DND-41 (cell line): Measurements from ENCODE around the gene SNRPF.

Experiments
- ATAC-seq: fragments of 200-7000 bp; cut with Tn5 transposase; 3 replicates; pipeline ENCODE4 v1.9.1; 2021; ENCODE audit warnings: low read depth; ENCODE audit not compliant: insufficient read depth
- DNase-seq: peaks from one replicate; pipeline ENCODE4 v3.0.0-alpha.2; 2020
- H2AFZ ChIP-seq: 2 replicates; pipeline ENCODE4 v1.6.0; 2012; ENCODE audit warnings: low read depth, low read length
- H3K27ac ChIP-seq: 2 replicates; pipeline ENCODE4 v1.5.1; 2012; ENCODE audit warnings: low read length, inconsistent platforms
- H3K27me3 ChIP-seq: fragments of 200-600 bp; sonication (generic); 2 replicates; pipeline ENCODE4 v1.6.0; 2012; ENCODE audit warnings: low read length, mild to moderate bottlenecking, inconsistent platforms; ENCODE audit not compliant: insufficient read depth, poor library complexity
- H3K36me3 ChIP-seq: 2 replicates; pipeline ENCODE4 v1.5.1; 2012; ENCODE audit warnings: low read length, inconsistent platforms; ENCODE audit not compliant: insufficient read depth
- H3K4me1 ChIP-seq: 2 replicates; pipeline ENCODE4 v1.5.1; 2012; ENCODE audit warnings: mild to moderate bottlenecking, low read length; ENCODE audit not compliant: insufficient read depth
- H3K4me2 ChIP-seq: 2 replicates; pipeline ENCODE4 v1.6.0; 2012; ENCODE audit warnings: mild to moderate bottlenecking, moderate library complexity, low read length, inconsistent platforms; ENCODE audit not compliant: insufficient read depth
- H3K4me3 ChIP-seq, 2 experiments: fragments of 200-600 bp in 1 of 2; shearing (Covaris generic) in 1 of 2; 2 replicates each; pipeline ENCODE4 v1.5.1; 2012 to 2016; ENCODE audit warnings: inconsistent platforms in 2 of 2, low read length in 2 of 2, mild to moderate bottlenecking in 2 of 2, low read depth in 1 of 2, moderate library complexity in 1 of 2
- H3K79me2 ChIP-seq: 2 replicates; pipeline ENCODE4 v1.6.0; 2012; ENCODE audit warnings: low read length, inconsistent platforms; ENCODE audit not compliant: insufficient read depth
- H3K9ac ChIP-seq: 2 replicates; pipeline ENCODE4 v1.6.0; 2012; ENCODE audit warnings: low read depth, mild to moderate bottlenecking, inconsistent platforms, low read length, moderate library complexity
- H3K9me3 ChIP-seq: 2 replicates; pipeline ENCODE4 v1.5.1; 2012; ENCODE audit warnings: low read length, moderate library complexity, mild to moderate bottlenecking, inconsistent platforms; ENCODE audit not compliant: insufficient read depth, severe bottlenecking
- H4K20me1 ChIP-seq: 2 replicates; pipeline ENCODE4 v1.6.0; 2012; ENCODE audit warnings: low read length; ENCODE audit not compliant: insufficient read depth
- CTCF ChIP-seq: IDR thresholded peaks from 2 replicates; pipeline ENCODE4 v1.5.1; 2012; ENCODE audit warnings: borderline replicate concordance, low read length, moderate library complexity, mild to moderate bottlenecking; ENCODE audit not compliant: poor library complexity, severe bottlenecking; ENCODE audit errors: extremely low read depth
- EZH2 ChIP-seq: IDR thresholded peaks from 3 replicates; pipeline ENCODE4 v1.6.1; 2012; ENCODE audit warnings: borderline replicate concordance, low read depth, mild to moderate bottlenecking, moderate library complexity, low read length, inconsistent platforms; ENCODE audit not compliant: severe bottlenecking

Gene SNRPF

GRCh38 chr12:95857156-95857555, 1.6 kb upstream of the SNRPF start:
- Histone ChIP-seq H4K20me1 (peaks cover 20% of the 10 kb centered on the region; the same call in 1 of the 2 replicates), H3K9me3 (no peaks in the 10 kb centered on the region), H3K79me2 (peaks cover 34% of the 10 kb centered on the region), H3K9ac (no peak overlapping the region), H3K4me1 (peaks cover 36% of the 10 kb centered on the region), H2AFZ (no peak overlapping the region), H3K27ac (no peak overlapping the region), H3K36me3 (peaks cover 22% of the 10 kb centered on the region), H3K4me2 (no peak overlapping the region), H3K27me3 (no peaks in the 10 kb centered on the region), H3K4me3 (no peak overlapping the region)
- TF ChIP-seq EZH2 (no peak), CTCF (no peak)
- ATAC-seq (no peak), DNase-seq (no peak)

- peaks cover 28% of the 10 kb centered on the region for H3K36me3 ChIP-seq
- H2AFZ ChIP-seq = peak overlapping the region; percentile 85; the same call in 1 of the 2 replicates
- H3K4me1 ChIP-seq = peaks cover 36% of the 10 kb centered on the region
- peaks cover 41% of the 10 kb centered on the region for H3K79me2 ChIP-seq
- H3K27me3 ChIP-seq = no peaks in the 10 kb centered on the region
- H3K9ac ChIP-seq = no peak overlapping the region
- no peak overlapping the region for H3K27ac ChIP-seq
- DNase-seq (no peak), ATAC-seq (no peak)
- H3K4me3 ChIP-seq = no peak overlapping the region
- H4K20me1 ChIP-seq = peaks cover 25% of the 10 kb centered on the region; the same call in 1 of the 2 replicates
- H3K4me2 ChIP-seq = peak overlapping the region; percentile 71
- H3K9me3 ChIP-seq = no peaks in the 10 kb centered on the region
- TF ChIP-seq EZH2 (no peak), CTCF (no peak)
Observed at GRCh38 chr12:95857799-95858198, 953 bp upstream of the SNRPF start.

GRCh38 chr12:95859344-95859816, 628 bp downstream of the SNRPF start:
- Histone ChIP-seq H3K4me1 (peaks cover 33% of the 10 kb centered on the region), H3K79me2 (peaks cover 56% of the 10 kb centered on the region), H4K20me1 (peaks cover 37% of the 10 kb centered on the region; the same call in 1 of the 2 replicates), H2AFZ (peak overlapping the region; percentile 85), H3K9me3 (no peaks in the 10 kb centered on the region), H3K4me2 (peak overlapping the region; percentile 71), H3K9ac (peak overlapping the region; percentile 64), H3K4me3 (peak overlapping the region; percentile 61 to 78), H3K36me3 (peaks cover 44% of the 10 kb centered on the region), H3K27me3 (no peaks in the 10 kb centered on the region), H3K27ac (peak overlapping the region; percentile 82)
- ATAC-seq (peak; percentile 34), DNase-seq (peak; percentile 18)
- TF ChIP-seq CTCF (no peak), EZH2 (no peak)
